Measurements from ENCODE around the gene MTMR3. TPM values are rescaled to one million over a fixed set of nuclear protein-coding genes. Genes with fewer than 3 reads are reported as not detected.
A peak's percentile ranks its signal among the peaks of the same experiment; 100 is the strongest.
"Not testable (repeated sequence)": the region's sequence is repeated elsewhere in the genome, so short reads cannot be mapped to it uniquely, and the experiment has no call there.

Gene MTMR3
- polyA plus RNA-seq, 3 donors from 2014 or later = 11.2 to 21.9 (median 11.9) TPM

DNA sequence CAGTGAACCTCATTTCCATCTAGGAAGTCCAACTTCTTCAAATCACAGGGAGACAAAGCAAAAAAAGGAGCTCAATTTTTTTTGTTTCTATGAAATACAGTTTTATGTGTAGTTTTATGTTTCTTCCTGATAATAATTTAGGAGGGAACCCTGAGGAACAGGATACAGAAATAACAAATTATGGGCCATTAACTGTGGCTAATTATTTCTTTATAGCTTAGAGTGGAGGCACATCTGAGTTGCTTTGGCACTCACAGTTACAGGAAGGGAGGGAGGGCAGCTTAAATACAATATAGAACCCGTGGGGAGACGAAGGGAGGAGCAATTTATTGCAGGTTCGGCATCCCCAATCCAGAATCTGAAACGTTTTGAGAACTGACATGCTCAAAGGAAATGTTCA, 160.2 kb downstream of the MTMR3 start:
- Mint-ChIP-seq H3K27ac (no peak overlapping the region), H3K4me3 (no peak overlapping the region), H3K36me3 (no peaks in the 10 kb centered on the region), H3K9me3 (peaks cover 0 to 1% (median 0%) of the 10 kb centered on the region in 6 donors), H3K4me1 (peaks cover 5 to 11% of the 10 kb centered on the region in 2 donors), H3K27me3 (ENCODE audit: low read depth in 3 of 3) (peaks cover 0 to 6% (median 2%) of the 10 kb centered on the region in 3 donors)
- DNase-seq = no peak

DNA sequence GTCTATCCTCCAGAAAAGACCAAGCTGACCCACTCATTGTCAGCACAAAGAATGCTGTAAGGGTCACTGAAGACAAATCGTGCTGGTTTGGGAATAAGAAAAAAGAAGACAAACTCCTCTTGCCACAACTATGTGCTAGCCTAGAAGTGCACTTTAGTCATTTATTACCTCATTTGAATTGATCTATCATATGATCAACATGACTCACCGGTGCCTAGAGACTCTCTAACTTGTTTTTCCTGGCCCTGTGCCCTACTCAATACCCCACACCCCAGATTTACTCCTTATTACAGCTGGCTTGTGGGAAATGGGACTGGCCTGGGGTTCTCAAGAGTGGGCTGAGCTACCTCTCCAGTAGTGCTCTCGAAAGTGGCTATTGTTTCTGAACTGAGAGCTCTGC, 161.4 kb downstream of the MTMR3 start:
- no peak overlapping the region for H3K27ac Mint-ChIP-seq
- H3K4me3 Mint-ChIP-seq = no peak overlapping the region
- no peak for DNase-seq
- H3K27me3 Mint-ChIP-seq (ENCODE audit: low read depth in 3 of 3) = peaks cover 0 to 6% (median 0%) of the 10 kb centered on the region in 3 donors
- no peaks in the 10 kb centered on the region for H3K36me3 Mint-ChIP-seq
- H3K9me3 Mint-ChIP-seq = peaks cover 0 to 1% (median 0%) of the 10 kb centered on the region in 6 donors
- peaks cover 5 to 11% of the 10 kb centered on the region in 2 donors for H3K4me1 Mint-ChIP-seq

DNA sequence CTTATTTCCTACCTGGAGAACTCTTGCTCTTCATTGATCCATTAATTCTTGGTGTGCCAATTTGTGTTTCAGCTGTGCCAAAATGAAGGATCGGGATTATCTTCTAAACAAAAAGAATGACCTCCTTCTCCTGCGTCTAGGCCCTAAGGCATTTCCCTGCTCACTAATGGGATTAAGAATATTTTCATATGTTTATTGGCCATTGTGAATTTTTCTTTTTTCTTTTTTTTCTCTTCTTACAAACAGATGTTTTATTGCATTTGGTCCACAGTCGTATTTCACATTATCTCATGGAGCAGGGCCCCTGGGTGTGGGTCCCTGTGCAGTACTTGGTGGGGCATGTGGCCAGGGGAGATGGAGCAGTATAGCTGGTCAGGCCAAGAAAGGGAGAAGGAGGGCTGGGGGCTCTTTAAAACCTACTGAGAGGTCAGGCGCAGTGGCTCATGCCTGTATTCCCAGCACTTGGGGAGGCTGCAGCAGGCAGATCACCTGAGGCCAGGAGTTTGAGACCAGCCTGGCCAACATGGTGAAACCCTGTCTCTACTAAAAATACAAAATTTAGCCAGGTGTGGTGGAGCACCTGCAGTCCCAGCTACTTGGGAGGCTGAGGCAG, 162.0 kb downstream of the MTMR3 start:
- Mint-ChIP-seq H3K4me1 (peaks cover 5 to 11% of the 10 kb centered on the region in 2 donors), H3K27me3 (ENCODE audit: low read depth in 3 of 3) (peaks cover 0 to 6% (median 0%) of the 10 kb centered on the region in 3 donors), H3K9me3 (peaks cover 0 to 1% (median 0%) of the 10 kb centered on the region in 6 donors), H3K27ac (no peak overlapping the region), H3K36me3 (no peaks in the 10 kb centered on the region), H3K4me3 (no peak overlapping the region)
- no peak for DNase-seq

DNA sequence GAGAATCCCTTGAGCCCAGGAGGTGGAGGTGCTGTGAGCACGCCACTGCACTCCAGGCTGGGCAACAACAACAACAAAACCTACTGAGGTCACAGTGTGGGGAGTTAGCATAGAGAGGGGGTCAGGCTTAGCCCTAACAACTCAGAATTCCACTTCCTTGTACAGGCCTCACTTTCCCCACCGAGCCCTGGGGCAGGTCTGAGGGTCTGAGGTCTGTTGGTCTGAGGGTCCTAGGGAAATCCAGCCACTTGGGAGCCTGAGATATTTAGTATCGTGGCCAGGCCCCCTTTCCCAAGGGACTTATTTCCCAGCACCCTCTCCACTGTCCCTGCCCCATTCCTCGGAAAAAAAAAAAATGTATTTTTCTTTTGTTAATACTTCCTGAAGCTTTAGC, 162.5 kb downstream of the MTMR3 start:
- no peak for DNase-seq
- no peaks in the 10 kb centered on the region for H3K36me3 Mint-ChIP-seq
- peaks cover 5 to 11% of the 10 kb centered on the region in 2 donors for H3K4me1 Mint-ChIP-seq
- no peak overlapping the region for H3K4me3 Mint-ChIP-seq
- peaks cover 0 to 1% (median 0%) of the 10 kb centered on the region in 6 donors for H3K9me3 Mint-ChIP-seq
- peaks cover 0 to 6% (median 0%) of the 10 kb centered on the region in 3 donors for H3K27me3 Mint-ChIP-seq (ENCODE audit: low read depth in 3 of 3)
- H3K27ac Mint-ChIP-seq = no peak overlapping the region

DNA sequence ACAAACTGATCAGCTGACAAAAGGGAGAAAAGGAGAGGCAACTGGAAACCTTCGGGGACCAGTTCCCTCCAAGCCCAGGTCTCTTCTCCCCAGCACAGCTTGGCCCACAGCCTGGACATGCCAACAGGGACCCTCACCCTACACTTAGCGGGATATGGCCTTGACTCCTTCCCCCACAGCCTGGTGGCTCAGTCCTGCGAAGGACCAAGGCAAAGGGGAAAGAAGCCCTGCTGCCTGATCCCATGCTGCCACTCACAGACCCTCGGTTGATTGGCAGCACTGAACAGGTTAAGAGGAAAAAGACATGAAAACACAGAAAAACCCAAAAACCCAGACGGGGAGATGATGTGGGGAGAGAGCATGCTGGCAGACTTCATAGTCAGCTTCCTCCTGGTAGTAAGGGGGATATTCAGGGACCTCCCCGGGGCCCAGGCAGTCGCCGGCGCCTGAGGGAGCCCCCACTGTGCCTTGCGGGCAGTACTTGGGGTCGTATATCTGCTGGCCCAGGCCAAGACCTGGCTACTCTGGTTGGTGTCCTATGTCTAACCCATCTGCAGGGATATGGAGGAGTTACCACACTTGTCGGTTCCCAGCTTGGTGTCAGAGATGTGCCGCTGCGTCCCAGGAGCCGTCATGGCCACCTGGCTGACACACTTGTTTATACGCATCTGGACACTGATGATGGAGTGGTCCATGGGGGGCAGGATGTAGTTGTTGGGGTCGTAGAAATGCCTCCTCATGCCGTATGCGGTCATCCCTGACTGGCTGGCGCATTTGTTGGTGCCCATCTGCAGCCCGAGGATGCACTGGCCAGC, 163.1 kb downstream of the MTMR3 start:
- Mint-ChIP-seq H3K27me3 (ENCODE audit: low read depth in 3 of 3) (peaks cover 0 to 6% (median 0%) of the 10 kb centered on the region in 3 donors), H3K9me3 (peaks cover 0 to 1% (median 0%) of the 10 kb centered on the region in 6 donors), H3K4me3 (no peak overlapping the region), H3K27ac (no peak overlapping the region), H3K36me3 (no peaks in the 10 kb centered on the region), H3K4me1 (peaks cover 5 to 11% of the 10 kb centered on the region in 2 donors)
- no peak for DNase-seq

DNA sequence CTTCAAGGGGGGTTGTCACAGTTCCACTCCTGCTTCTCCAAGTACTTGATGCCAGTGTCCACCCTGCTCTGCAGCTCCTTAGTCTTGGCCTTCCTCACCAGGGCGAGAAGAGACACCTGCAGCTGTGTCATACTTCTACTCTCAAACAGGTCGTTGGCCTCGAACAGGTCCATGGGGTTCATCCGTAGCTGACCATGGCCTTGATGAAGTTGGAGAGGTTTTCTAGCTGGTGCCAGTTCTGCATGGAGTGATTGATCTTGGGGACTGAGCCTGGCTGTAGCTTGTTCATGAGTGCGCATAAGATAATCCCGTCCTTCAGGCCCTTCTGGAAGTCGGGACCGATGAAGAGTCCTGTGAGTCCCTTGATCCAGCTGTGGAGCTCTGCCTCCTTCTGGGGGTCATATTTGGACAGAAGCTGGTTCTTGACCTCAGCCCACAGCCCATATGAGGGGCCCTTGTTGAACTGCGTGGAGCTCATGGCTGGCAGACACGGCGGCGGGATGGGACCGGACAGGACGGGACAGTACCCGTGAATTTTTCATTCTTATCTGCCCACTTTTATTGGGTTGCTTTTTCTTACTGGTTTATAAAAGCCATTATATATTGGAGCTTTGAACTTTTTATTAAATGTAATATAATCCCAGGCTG, 163.9 kb downstream of the MTMR3 start:
- peaks cover 0 to 6% (median 2%) of the 10 kb centered on the region in 3 donors for H3K27me3 Mint-ChIP-seq (ENCODE audit: low read depth in 3 of 3)
- H3K36me3 Mint-ChIP-seq = no peaks in the 10 kb centered on the region
- H3K27ac Mint-ChIP-seq = peak overlapping the region in 1 of 6 donors; percentile 46
- H3K4me1 Mint-ChIP-seq = peaks cover 5 to 11% of the 10 kb centered on the region in 2 donors
- H3K9me3 Mint-ChIP-seq = peaks cover 0 to 1% (median 0%) of the 10 kb centered on the region in 6 donors
- no peak for DNase-seq
- H3K4me3 Mint-ChIP-seq = peak overlapping the region in 3 of 5 donors; percentile 11 to 48 (median 28)

DNA sequence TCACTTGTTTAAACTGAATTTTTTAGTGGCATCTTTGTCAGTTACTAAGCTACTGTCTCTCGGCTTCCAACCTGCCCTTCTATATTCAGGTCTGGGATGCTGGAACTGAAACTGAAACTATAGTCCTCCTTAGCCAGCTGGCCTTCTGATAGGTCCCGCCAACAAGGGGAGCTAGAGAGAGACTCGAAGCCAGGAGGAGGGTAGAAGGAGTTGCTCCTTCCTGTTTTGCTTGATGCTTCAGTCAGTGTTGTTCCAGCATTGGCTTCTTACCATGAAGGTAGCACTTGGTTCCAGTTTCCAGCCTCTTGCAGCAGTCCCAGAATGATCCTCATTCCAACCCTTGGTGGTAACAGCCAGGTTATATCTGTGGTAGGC, 164.4 kb downstream of the MTMR3 start:
- no peaks in the 10 kb centered on the region for H3K36me3 Mint-ChIP-seq
- H3K4me3 Mint-ChIP-seq = peak overlapping the region in 3 of 5 donors; percentile 11 to 48 (median 28)
- H3K9me3 Mint-ChIP-seq = peaks cover 0 to 1% (median 0%) of the 10 kb centered on the region in 6 donors
- DNase-seq = peak; percentile 5 to 41 (median 26)
- H3K27ac Mint-ChIP-seq = peak overlapping the region in 1 of 6 donors; percentile 46
- peaks cover 0 to 4% (median 3%) of the 10 kb centered on the region in 3 donors for H3K27me3 Mint-ChIP-seq (ENCODE audit: low read depth in 3 of 3)
- peaks cover 5 to 11% of the 10 kb centered on the region in 2 donors for H3K4me1 Mint-ChIP-seq

DNA sequence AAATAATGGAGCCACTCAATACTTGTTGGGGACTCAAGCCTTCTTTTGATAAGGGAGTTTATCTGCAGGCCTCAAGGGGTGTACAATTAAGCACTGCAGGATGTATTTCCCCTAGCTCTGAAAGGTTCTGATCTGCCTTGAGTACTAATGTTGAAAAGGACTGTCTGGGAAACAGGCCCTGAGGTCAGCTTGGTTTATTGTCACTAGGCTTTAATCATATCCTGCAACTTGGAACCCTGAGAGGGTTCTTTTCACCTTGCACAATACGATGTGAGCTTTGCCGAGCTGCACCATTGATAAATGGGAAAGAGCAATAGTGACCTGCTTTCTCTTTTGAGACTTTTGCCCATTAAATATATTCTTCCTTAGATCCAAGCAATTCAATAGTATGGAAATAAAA, 165.7 kb downstream of the MTMR3 start:
- H3K36me3 Mint-ChIP-seq = no peaks in the 10 kb centered on the region
- H3K9me3 Mint-ChIP-seq = peaks cover 0 to 1% (median 0%) of the 10 kb centered on the region in 6 donors
- peaks cover 0 to 3% (median 0%) of the 10 kb centered on the region in 3 donors for H3K27me3 Mint-ChIP-seq (ENCODE audit: low read depth in 3 of 3)
- no peak for DNase-seq
- H3K4me3 Mint-ChIP-seq = no peak overlapping the region
- H3K4me1 Mint-ChIP-seq = peaks cover 5 to 11% of the 10 kb centered on the region in 2 donors
- H3K27ac Mint-ChIP-seq = no peak overlapping the region

DNA sequence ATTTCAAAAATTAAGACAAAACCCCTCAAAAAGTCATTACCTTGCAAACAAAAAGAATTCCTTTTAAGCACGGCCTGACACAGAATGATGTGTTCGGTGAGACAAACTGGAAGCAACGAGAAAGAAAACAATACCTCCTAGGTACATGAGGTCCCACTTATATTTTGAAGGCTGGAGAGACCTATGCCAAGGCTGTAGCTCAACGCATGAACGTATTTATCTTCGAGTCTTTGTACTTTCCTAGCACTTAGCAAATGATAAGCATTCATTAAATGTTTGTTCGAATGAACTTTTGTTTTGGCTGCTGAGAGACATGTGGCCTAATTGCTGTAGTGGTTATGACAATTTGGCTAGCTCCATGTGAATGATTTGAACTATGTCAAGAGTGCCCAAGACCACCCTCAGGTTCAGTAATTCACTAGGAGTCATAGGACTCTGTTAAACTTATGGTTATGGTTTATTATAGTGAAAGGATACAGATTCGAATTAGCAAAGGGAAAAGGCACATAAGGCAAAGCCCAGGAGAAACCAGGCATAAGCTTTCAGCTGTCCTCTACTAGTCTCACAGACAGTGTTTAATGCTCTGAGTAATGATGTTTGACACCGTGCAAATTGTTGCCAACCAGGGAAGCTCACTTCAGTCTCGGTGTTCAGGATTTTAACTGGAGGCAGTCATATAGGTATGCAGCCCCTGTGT, 171.2 kb downstream of the MTMR3 start:
- H3K36me3 Mint-ChIP-seq = peaks cover 0 to 4% (median 3%) of the 10 kb centered on the region in 3 donors
- H3K27ac Mint-ChIP-seq = no peak overlapping the region
- no peak for DNase-seq
- H3K27me3 Mint-ChIP-seq (ENCODE audit: low read depth in 3 of 3) = peaks cover 0 to 5% (median 2%) of the 10 kb centered on the region in 3 donors
- peaks cover 0 to 11% (median 5%) of the 10 kb centered on the region in 6 donors for H3K9me3 Mint-ChIP-seq
- no peak overlapping the region for H3K4me3 Mint-ChIP-seq
- no peaks in the 10 kb centered on the region for H3K4me1 Mint-ChIP-seq

DNA sequence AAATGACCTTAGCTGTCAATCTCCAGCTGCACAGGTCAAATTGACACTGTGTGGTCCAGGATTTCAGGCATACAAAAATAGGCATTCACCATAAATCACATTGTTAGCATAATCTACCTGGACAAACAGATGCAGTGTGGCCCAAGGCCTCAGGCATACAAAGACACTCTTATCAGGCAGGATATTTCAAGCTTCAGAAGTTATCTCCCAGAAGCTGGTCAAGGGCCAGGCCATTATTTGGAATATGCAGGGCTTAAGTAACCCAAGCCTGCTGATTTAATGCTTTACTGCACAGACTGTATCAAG, 171.7 kb downstream of the MTMR3 start:
- no peak overlapping the region for H3K4me3 Mint-ChIP-seq
- no peak overlapping the region for H3K27ac Mint-ChIP-seq
- peaks cover 0 to 11% (median 6%) of the 10 kb centered on the region in 6 donors for H3K9me3 Mint-ChIP-seq
- peaks cover 0 to 4% (median 3%) of the 10 kb centered on the region in 3 donors for H3K36me3 Mint-ChIP-seq
- peaks cover 0 to 5% (median 2%) of the 10 kb centered on the region in 3 donors for H3K27me3 Mint-ChIP-seq (ENCODE audit: low read depth in 3 of 3)
- no peak for DNase-seq
- H3K4me1 Mint-ChIP-seq = no peaks in the 10 kb centered on the region

DNA sequence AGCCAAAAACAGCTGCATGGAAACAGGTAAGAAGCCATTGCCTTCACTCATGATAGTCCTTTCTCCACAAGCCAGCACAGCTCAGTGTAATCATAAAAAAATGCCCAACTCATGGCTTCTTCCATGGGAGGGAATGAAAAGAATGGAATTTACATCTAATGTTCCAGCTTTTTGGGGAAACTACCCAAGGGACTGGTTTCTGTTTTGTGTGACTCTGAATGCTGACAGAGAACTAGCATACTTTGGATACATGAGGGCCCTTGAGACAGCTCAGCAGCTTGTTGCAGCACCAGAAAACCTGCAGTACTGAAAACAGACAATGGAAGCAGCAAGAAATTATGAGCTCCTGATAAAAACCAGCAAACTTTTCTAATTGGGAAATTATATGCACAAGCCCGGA, 173.0 kb downstream of the MTMR3 start:
- H3K4me3 Mint-ChIP-seq = no peak overlapping the region
- peaks cover 0 to 5% (median 2%) of the 10 kb centered on the region in 3 donors for H3K27me3 Mint-ChIP-seq (ENCODE audit: low read depth in 3 of 3)

DNA sequence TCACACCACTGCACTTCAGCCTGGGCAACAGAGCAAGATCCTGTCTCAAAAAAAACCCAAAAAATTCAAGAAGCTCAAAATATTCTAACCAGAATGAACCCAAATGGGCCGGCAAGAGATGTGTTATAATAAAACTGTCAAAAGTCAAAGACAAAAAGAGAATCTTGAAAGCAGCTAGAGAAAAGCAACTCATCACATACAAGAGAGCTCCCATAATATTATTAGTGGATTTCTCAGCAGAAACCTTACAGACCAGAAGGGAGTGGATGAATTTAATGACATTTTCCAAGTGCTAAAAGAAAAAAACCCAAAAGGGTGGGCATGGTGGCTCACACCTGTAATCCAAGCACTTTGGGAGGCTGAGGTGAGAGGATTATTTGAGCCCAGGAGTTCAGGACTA, 174.4 kb downstream of the MTMR3 start:
- H3K4me3 Mint-ChIP-seq = peak overlapping the region in 1 of 5 donors; percentile 30
- DNase-seq = no peak
- no peak overlapping the region for H3K27ac Mint-ChIP-seq
- H3K27me3 Mint-ChIP-seq (ENCODE audit: low read depth in 3 of 3) = peaks cover 1 to 2% (median 2%) of the 10 kb centered on the region in 3 donors
- H3K4me1 Mint-ChIP-seq = no peaks in the 10 kb centered on the region
- peaks cover 0 to 4% (median 3%) of the 10 kb centered on the region in 3 donors for H3K36me3 Mint-ChIP-seq
- H3K9me3 Mint-ChIP-seq = peaks cover 0 to 11% (median 6%) of the 10 kb centered on the region in 6 donors

More for the DNA sequence above, 173.0 kb downstream of the MTMR3 start:
- no peaks in the 10 kb centered on the region for H3K4me1 Mint-ChIP-seq
- H3K36me3 Mint-ChIP-seq = peaks cover 0 to 4% (median 3%) of the 10 kb centered on the region in 3 donors
- no peak overlapping the region for H3K27ac Mint-ChIP-seq
- peaks cover 0 to 11% (median 6%) of the 10 kb centered on the region in 6 donors for H3K9me3 Mint-ChIP-seq
- DNase-seq = no peak

DNA sequence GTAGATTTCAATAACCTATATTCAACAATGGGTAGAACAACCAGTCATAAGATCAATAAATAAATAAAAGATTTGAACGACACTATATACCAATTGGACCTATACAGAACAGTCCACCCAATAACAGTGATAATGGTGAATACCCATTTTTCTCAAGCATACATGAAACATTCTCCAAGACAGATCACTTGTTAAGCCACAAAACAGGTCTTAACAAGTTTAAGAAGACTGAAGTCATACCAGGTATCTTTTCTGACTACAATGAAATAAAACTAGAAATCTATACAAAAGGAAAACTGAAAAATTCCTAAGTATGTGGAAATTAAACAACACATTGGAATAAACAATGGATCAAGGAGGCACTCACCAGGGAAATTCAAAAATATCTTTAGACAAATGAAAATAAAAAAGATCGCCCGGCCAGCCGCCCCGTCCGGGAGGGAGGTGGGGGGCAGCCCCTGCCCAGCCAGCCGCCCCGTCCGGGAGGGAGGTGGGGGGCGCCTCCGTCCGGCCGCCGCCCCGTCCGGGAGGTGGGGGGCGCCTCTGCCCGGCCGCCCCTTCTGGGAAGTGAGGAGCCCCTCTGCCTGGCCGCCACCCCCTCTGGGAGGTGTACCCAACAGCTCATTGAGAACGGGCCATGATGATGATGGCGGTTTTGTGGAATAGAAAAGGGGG, 176.5 kb downstream of the MTMR3 start:
- not testable (repeated sequence) for H3K27me3 Mint-ChIP-seq (ENCODE audit: low read depth in 3 of 3); H3K27ac Mint-ChIP-seq; H3K36me3 Mint-ChIP-seq; H3K4me3 Mint-ChIP-seq; DNase-seq; H3K4me1 Mint-ChIP-seq
- H3K9me3 Mint-ChIP-seq = peaks cover 7 to 28% (median 19%) of the 10 kb centered on the region in 6 donors
